NCI-H1436 (cell line): ENCODE data around the gene ADIPOR1.
"Not testable (repeated sequence)": the region's sequence is repeated elsewhere in the genome, so short reads cannot be mapped to it uniquely, and the experiment has no call there.

ENCODE experiments used
- DNase-seq: peaks from one replicate; lab custom pipeline; 2025; lab: John Stamatoyannopoulos, UW

Gene ADIPOR1

GRCh38 chr1:202938287-202938925 lies 19.7 kb downstream of the ADIPOR1 start:
- DNase-seq, result no peak

DNA sequence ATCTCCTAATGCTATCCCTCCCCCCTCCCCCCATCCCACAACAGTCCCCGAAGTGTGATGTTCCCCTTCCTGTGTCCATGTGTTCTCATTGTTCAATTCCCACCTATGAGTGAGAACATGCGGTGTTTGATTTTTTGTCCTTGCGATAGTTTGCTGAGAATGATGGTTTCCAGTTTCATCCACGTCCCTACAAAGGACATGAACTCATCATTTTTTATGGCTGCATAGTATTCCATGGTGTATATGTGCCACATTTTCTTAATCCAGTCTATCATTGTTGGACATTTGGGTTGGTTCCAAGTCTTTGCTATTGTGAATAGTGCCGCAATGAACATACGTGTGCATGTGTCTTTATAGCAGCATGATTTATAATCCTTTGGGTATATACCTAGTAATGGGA lies 21.7 kb downstream of the ADIPOR1 start:
- DNase-seq, result not testable (repeated sequence)

DNA sequence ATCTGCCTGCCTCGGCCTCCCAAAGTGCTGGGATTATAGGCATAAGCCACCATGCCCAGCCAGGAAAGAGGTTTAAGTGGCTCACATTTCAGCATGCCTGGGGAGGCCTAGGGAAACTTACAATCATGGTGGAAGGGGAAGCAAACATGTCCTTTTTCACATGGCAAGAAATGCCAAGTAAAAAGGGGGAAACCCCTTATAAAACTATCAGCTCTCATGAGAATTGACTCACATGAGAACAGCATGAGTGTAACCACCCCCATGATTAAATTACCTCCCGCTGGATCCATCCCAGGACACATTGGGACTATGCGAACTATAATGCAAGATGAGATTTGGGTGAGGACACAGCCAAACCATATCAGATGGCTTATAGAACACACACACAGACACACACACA lies 22.3 kb downstream of the ADIPOR1 start:
- DNase-seq, result no peak

GRCh38 chr1:202934755-202935154 lies 23.4 kb downstream of the ADIPOR1 start:
- DNase-seq, result no peak

DNA sequence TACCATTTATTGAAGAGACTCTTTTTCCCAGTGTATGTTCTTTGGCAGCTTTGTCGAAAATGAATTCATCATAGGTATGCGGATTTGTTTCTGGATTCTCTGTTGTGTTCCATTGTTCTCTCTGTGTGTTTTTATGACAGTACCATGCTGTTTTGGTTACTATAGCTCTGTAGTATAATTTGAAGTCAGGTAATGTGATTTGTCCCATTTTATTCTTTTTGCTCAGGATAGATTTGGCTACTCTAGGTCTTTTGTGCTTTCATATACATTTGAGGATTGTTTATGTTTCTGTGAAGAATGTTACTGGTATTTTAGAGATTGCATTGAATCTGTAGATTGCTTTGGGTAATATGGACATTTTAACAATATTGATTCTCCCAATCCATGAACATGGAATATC lies 25.6 kb downstream of the ADIPOR1 start:
- DNase-seq, result no peak

DNA sequence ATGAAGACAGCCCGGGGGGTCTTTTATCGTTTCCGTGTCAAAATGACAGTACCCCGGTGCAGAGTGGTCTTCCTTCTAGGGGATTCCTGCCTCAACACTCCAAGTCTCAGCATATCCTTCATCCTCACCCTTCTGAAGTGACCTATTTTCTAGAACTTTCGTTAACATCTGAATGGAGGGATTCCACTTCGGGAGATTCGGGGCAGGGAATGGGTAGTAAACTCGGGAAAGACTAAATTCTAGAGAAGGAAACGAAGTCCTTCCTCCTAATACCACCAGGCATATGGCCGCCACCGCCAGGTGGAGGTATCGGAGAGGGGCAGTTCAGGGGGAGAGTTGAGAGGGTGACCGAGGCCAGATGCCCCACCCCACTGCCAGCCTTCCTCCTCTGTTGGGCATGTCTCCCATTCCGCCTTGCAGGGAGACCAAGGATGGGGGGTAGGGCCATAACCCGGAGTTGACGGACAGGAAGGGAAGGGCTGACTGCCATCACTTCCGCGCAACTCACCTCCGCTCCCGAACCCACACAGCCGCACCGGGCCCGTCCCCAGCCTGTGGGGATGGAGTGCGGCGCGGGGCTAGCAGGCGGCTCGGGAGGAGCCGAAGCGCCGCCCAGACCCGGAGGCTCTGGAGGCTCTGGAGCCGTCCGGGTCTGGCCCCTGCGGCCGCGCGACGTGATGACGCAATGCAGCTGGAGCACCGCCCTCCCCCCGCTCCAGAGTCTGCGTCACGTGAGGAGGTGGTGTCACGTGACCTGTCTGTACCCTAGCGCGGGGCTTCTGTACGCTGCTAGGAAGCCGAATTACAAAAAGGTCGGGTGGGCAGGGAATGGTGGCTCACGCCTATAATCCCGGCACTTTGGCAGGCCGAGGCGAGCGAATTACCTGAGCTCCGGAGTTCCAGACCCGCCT lies 31.3 kb downstream of the ADIPOR1 start, which contains the start of gene KLHL12:
KLHL12 (minus strand) TSS at position 654 of the 911 bp plus-strand sequence. CDS start 2,072 bp downstream, outside the sequence.
- DNase-seq, result peak; percentile 99

DNA sequence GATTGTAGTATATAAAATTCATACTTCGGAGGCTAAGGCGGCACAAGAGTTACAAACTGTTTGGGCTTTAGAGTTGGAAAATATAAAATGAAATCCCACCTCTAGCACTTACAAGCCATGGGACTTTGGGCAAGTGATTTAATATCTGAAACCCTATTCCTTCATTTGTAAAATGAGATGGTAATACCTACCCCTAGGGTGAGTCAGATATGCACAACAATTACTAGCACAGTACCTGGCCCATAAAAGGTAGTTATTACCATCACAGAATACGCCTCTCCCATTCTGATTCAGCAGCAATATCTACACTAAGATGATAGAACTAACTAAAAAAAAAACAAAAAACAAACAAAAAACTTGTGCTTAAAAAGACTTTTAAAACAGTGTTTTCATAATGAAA lies 34.6 kb downstream of the ADIPOR1 start:
- peak; percentile 40 for DNase-seq

DNA sequence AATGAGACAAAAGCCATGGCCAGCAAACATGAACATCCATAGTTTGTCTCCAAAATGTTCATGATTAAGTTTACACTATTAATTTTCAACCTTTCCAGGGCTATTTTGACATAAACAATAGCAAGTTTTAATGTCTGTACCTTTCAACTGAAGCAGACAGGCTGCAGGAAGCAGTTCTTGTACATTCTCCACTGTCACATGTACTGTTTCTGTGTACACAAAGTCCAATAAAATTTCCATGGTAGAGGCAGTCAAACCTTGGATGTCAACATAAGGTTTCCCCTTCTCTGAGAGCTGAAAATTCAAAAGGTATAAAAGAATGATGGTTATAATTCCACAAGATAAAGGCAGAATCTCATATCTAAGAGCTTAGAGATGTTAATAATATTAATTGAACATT lies 38.5 kb downstream of the ADIPOR1 start:
- DNase-seq, result no peak

GRCh38 chr1:202915146-202915545 lies 43.0 kb downstream of the ADIPOR1 start:
- no peak for DNase-seq

GRCh38 chr1:202912476-202912875 lies 45.6 kb downstream of the ADIPOR1 start:
- not testable (repeated sequence) for DNase-seq

DNA sequence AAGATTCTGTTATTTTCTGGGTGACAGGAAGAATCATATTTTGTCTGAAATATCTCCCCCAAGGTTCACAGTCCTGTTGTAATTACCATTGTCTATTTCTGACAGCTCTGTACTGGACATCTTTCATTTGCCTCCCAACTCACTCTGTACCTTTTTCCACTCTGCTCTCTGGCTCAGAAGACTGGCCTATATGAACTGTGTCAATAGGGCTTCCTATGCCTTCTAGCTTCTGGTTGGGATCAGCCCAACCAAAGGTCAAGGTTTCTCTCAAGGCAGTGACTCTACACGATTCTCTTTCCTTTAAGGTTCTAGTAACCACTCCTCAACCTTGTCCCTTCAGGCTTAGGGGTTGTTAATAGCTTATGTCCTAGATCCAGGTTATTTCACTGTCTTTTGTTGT lies 48.6 kb downstream of the ADIPOR1 start:
- no peak for DNase-seq

- no peak for DNase-seq
These were observed 49.1 kb downstream of the ADIPOR1 start for GRCh38 chr1:202908998-202909397.

DNA sequence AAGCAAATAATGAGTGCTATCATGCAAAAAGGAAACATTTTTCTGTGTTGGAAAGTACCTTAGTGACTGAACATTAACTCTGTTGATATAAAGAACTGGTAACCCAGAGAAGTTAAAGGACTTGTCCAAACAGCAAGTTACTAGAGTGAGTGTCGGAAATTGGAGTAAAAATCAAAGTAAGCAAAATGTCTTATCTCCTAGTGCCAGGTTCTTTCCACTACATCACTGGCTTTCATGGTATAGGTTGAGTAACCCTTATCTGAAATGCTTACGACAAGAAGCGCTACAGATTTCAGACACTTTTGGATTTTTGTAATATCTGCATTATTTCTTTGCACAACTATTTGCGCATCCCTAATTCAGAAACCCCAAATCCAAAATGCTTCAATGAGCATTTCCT lies 52.8 kb downstream of the ADIPOR1 start:
- no peak for DNase-seq

DNA sequence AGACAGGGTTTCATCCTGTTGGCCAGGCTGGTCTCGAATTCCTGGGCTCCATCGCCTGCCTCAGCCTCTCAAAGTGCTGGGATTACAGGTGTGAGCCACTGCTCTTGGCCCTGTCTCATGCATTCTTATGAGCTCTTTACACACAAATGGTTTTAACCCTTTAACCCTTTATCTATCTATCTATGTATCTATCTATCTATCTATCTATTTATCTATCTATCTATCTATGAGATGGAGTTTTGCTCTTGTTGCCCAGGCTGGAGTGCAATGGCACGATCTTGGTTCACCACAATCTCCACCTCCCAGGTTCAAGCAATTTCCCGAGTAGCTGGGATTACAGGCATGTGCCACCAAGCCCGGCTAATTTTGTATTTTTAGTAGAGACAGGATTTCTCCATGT lies 54.3 kb downstream of the ADIPOR1 start:
- DNase-seq, result not testable (repeated sequence)

GRCh38 chr1:202901555-202901954 lies 56.6 kb downstream of the ADIPOR1 start:
- DNase-seq, result no peak

DNA sequence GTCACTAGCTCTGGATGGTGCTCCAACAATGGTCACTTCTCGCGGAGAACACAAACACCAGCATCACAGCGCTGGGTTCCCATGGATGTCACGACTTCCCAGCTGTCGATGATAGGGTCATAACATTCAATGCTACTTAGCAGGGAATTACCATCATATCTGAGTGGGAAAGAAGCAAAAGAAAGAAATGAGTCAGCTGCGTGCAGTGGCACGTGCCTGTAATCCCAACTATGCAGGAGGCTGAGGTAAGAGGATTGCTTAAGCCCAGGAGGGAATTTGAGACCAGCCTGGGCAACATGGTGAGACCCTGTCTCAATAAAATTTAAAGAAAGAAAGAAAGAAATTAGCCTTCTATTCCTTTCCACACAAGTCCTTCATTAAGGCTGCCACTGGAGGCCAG lies 65.6 kb downstream of the ADIPOR1 start:
- DNase-seq, result no peak
